IPS DF 6.9 (cell line): ENCODE results near the gene TRIM67.

ENCODE experiments used
- DNase-seq: peaks from one replicate; pipeline ENCODE4 v3.0.0-alpha.2; 2013; ENCODE audit warnings: low read depth, low spot score
- H3K27ac ChIP-seq: one replicate; pipeline ENCODE4 v1.5.1; 2013; ENCODE audit warnings: low read length, control low read depth
- H3K27me3 ChIP-seq: 2 replicates; pipeline ENCODE4 v1.6.1; 2013; ENCODE audit warnings: mild to moderate bottlenecking, low read length; ENCODE audit not compliant: control insufficient read depth, insufficient read depth
- H3K36me3 ChIP-seq: 2 replicates; pipeline ENCODE4 v1.6.1; 2013; ENCODE audit warnings: low read length; ENCODE audit not compliant: control insufficient read depth, insufficient read depth
- H3K4me1 ChIP-seq: 2 replicates; pipeline ENCODE4 v1.6.1; 2013; ENCODE audit warnings: low read length; ENCODE audit not compliant: control insufficient read depth, insufficient read depth
- H3K4me3 ChIP-seq: 2 replicates; pipeline ENCODE4 v1.5.1; 2013; ENCODE audit warnings: mild to moderate bottlenecking, low read length
- H3K9me3 ChIP-seq: 2 replicates; pipeline ENCODE4 v1.6.1; 2013; ENCODE audit warnings: low read length, inconsistent platforms; ENCODE audit not compliant: control insufficient read depth, insufficient read depth
- WGBS: extraction: QIAGEN DNeasy Blood & Tissue Kit; methylation state at CpG from one replicate; pipeline ENCODE4 v1.1.7; 2013; ENCODE audit warnings: mixed read lengths, missing lambda C conversion rate; ENCODE audit not compliant: insufficient read length, insufficient coverage; 5-methylcytosine and 5-hydroxymethylcytosine counted together

Gene TRIM67

DNA sequence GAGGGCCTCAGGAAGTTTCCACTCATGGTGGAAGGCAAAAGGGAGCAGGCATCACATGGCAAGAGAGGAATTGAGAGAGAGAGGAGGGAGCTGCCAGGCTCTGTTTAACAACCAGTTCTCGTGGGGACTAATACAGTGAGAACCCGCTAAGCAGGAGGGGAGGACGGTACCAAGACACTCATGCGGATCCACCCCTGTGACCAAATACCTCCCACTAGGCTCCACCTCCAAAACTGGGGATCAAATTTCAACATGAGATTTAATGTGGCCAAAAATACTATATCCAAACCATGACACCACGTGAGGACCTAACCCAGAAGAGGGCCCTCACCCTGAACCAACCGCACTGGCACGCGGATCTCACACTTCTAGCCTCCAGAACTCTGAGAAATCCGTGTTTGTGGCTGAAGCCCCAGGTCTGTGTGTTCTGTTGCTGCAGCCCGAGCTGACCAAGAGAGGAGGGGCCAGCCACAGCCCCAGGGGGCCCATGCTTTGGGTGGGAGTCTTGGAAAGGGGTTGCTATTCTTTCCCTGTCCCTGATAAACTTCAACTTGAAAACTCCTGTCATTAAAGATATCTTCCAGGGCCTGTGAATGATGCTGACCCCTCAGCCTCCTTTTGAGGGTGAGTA, 32.0 kb downstream of the TRIM67 start:
- no peak overlapping the region for H3K27ac ChIP-seq
- no peak overlapping the region for H3K4me3 ChIP-seq
- DNase-seq = no peak
- no peaks in the 10 kb centered on the region for H3K36me3 ChIP-seq
- H3K9me3 ChIP-seq = no peaks in the 10 kb centered on the region
- no CpG with 5 or more reads among the region's 10 CpGs for WGBS
- H3K27me3 ChIP-seq = no peaks in the 10 kb centered on the region
- H3K4me1 ChIP-seq = 0 out of 2 replicates have a peak, but pooled peaks cover 2% of the 10 kb centered on the region

DNA sequence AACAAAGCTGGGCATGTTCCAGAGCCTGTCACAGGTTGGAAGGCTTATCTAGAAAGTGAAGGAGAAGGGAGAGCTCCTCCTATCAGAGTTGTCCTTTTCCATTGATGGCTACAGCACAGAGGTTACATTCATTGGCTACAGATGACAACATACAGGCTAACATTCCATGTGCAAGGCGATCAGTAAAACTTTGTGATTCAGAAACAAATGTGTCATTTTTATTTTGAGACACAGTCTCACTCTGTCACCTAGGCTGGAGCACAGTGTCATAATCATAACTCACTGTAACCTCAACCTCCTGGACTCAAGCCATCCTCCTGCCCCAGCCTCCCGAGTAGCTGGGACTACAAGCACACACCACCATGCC, 32.6 kb downstream of the TRIM67 start:
- H3K27me3 ChIP-seq = no peaks in the 10 kb centered on the region; the same call in 1 of the 2 replicates
- no CpG with 5 or more reads among the region's 2 CpGs for WGBS
- DNase-seq = no peak

DNA sequence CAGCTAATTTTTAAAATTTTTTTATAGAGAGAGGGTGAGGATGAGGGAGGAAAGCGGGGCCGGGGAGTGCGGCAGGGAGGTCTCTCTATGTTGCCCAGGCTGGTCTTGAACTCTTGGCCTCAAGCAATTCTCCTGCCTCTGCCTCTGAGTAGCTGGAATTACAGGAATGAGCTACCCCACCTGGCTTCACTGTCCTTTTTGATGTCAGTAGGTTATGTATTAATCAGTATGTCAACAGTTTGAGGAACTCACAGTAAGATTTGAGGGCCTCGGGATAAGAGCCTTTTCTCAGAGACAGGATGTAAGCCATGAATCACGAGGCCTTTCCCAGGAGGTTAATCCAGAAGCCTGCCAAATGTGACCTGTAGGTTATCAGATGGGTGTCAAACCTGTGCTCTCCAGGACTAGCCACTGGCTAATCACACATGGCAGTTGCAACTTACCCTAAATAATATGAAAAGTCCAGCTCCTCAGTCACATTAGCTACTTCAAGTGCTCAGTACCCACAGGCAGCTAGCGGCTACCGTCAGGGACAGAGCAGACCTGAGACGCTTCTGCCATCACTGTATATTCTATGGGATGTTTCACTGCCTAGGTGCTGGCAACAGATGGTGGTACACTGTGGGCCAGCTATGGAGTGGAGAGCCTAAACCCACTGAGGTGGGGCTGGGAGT, 33.1 kb downstream of the TRIM67 start:
- Histone ChIP-seq H3K4me1 (0 out of 2 replicates have a peak, but pooled peaks cover 2% of the 10 kb centered on the region), H3K36me3 (no peaks in the 10 kb centered on the region), H3K27ac (no peak overlapping the region), H3K27me3 (no peaks in the 10 kb centered on the region; the same call in 1 of the 2 replicates), H3K4me3 (no peak overlapping the region), H3K9me3 (no peaks in the 10 kb centered on the region)
- WGBS = no CpG with 5 or more reads among the region's 8 CpGs
- no peak for DNase-seq

More for the DNA sequence above, 32.6 kb downstream of the TRIM67 start:
- Histone ChIP-seq H3K27ac (no peak overlapping the region), H3K4me1 (0 out of 2 replicates have a peak, but pooled peaks cover 2% of the 10 kb centered on the region), H3K36me3 (no peaks in the 10 kb centered on the region), H3K4me3 (no peak overlapping the region), H3K9me3 (no peaks in the 10 kb centered on the region)

DNA sequence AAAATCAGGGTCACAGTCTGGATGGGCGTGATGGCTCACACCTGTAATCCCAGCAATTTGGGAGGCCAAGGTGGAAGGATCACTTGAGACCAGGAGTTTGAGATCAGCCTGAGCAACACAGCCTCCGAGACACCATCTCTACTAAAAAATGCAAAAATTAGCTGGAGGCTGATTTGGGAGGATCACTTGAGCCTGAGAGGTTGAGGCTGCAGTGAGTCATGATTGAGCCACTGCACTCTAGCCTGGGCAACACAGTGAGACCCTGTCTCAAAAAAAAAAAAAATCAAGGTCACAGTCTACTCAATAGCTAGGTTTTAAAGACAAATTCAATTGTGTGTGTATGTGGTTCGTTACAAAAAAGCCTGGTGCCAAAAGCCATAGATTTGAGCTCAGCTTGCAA, 34.4 kb downstream of the TRIM67 start:
- H3K36me3 ChIP-seq = no peaks in the 10 kb centered on the region
- no peak overlapping the region for H3K27ac ChIP-seq
- no CpG with 5 or more reads among the region's 3 CpGs for WGBS
- H3K9me3 ChIP-seq = no peaks in the 10 kb centered on the region
- H3K4me3 ChIP-seq = no peak overlapping the region
- H3K4me1 ChIP-seq = 0 out of 2 replicates have a peak, but pooled peaks cover 2% of the 10 kb centered on the region
- H3K27me3 ChIP-seq = no peaks in the 10 kb centered on the region; the same call in 1 of the 2 replicates
- no peak for DNase-seq

DNA sequence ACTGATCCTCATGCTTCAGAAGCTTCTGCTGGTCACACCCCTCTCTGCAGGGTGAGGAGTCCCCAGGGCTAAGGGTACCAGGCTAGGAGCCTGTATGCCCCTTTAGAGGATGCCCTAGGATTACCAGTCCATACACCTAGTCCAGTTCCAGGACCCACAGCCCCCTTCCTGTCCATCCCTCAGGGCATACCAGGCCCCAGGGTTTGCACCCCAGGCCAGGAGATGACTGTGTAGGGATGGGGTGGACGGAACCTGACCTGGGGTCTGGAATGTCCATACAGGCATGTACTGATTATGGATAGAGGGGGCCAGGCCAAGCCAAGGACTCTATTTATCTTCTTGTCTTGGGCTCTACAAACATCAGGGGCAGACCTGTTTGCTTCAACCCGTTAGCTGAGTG, 34.9 kb downstream of the TRIM67 start:
- no peaks in the 10 kb centered on the region; the same call in 1 of the 2 replicates for H3K27me3 ChIP-seq
- DNase-seq = no peak
- no peak overlapping the region for H3K27ac ChIP-seq
- no peaks in the 10 kb centered on the region for H3K36me3 ChIP-seq
- 0 out of 2 replicates have a peak, but pooled peaks cover 2% of the 10 kb centered on the region for H3K4me1 ChIP-seq
- WGBS = no CpG with 5 or more reads among the region's 2 CpGs
- no peaks in the 10 kb centered on the region for H3K9me3 ChIP-seq
- H3K4me3 ChIP-seq = no peak overlapping the region

DNA sequence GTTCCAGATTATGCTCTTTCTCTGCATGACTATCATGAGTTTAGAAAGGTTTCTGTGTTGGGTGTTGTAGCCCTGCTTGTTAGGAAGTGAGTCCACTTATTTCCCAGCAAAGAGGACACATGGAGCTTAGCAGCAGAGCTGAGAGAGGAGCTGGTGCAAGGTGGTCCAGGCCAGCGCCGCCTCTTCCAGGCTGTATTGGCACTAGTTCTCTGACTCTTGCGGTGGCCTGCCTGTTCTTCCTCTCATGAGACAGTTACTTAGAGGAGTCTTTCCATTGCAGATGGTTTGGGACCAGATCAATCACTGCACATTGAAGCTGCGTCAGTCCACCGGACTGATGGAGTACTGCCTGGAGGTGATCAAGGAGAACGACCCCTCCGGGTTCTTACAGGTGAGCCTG, 38.0 kb downstream of the TRIM67 start:
- DNase-seq = no peak
- Histone ChIP-seq H3K27me3 (no peaks in the 10 kb centered on the region; the same call in 1 of the 2 replicates), H3K4me1 (no peaks in the 10 kb centered on the region), H3K9me3 (no peaks in the 10 kb centered on the region), H3K4me3 (no peak overlapping the region), H3K36me3 (no peaks in the 10 kb centered on the region; the same call in 1 of the 2 replicates), H3K27ac (no peak overlapping the region)
- no CpG with 5 or more reads among the region's 7 CpGs for WGBS

DNA sequence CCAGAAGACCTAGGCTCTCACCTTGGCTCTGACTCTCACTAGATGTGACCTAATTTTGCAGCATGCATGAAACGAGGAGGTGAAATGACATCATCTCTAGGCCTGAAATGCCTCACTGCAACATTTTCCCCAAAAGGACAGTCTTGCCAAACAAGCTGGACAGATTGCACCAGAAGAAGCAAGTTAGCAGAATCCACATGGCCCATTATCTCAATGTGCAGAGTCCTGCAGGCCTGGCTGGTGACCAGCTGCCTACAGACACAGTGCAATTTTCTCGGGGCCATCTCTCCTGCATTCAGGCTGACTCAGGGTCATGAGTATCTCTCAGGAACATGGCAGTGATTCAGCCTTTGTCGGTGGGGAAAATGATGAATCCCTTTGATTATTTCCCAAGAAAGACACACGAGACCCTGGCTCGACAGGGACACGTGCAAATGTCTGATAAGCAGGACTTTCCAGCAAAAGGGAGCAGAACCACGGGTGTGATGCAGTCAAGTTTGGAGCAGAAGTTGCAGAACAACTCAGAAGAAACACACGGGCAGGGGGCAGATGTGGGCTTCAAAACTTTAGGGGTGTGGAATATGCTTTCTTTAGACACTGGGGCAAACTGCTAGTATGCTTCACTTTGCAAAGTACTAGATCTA, 38.7 kb downstream of the TRIM67 start:
- WGBS = no CpG with 5 or more reads among the region's 8 CpGs
- Histone ChIP-seq H3K36me3 (no peaks in the 10 kb centered on the region; the same call in 1 of the 2 replicates), H3K9me3 (no peaks in the 10 kb centered on the region), H3K27ac (no peak overlapping the region), H3K4me3 (no peak overlapping the region), H3K27me3 (no peaks in the 10 kb centered on the region; the same call in 1 of the 2 replicates), H3K4me1 (no peaks in the 10 kb centered on the region)
- no peak for DNase-seq

DNA sequence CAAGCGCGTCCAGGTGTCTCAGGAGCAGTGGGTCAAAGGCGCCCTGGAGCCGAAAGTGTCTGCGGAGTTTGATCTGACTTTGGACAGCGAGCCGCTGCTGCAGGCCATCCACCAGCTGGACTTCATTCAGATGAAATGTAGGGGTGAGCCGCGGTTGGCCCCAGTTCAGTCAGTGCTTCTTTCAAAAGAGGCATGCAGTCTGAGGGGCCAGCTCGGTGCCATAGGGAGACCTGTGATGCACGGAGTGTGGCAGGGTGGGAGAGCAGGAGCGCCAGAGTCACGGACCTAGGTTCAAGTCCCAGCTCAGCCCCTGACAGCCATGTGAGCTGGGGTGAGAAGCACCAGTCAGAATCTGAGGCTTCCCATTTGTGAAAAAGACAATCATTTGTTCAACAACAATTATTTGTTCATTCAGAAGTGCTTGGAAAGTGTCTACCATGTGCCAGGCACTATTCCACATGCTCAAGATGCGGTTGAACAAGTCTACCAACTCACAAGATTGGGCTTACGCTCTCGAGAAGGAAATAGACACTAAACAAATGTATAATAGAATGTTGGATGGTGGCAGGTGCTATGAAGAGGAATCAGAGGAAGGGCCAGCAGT, 39.6 kb downstream of the TRIM67 start:
- H3K9me3 ChIP-seq = no peaks in the 10 kb centered on the region
- no CpG with 5 or more reads among the region's 16 CpGs for WGBS
- H3K4me3 ChIP-seq = no peak overlapping the region
- no peaks in the 10 kb centered on the region; the same call in 1 of the 2 replicates for H3K36me3 ChIP-seq
- H3K27me3 ChIP-seq = no peaks in the 10 kb centered on the region; the same call in 1 of the 2 replicates
- H3K27ac ChIP-seq = no peak overlapping the region
- no peaks in the 10 kb centered on the region for H3K4me1 ChIP-seq
- no peak for DNase-seq

DNA sequence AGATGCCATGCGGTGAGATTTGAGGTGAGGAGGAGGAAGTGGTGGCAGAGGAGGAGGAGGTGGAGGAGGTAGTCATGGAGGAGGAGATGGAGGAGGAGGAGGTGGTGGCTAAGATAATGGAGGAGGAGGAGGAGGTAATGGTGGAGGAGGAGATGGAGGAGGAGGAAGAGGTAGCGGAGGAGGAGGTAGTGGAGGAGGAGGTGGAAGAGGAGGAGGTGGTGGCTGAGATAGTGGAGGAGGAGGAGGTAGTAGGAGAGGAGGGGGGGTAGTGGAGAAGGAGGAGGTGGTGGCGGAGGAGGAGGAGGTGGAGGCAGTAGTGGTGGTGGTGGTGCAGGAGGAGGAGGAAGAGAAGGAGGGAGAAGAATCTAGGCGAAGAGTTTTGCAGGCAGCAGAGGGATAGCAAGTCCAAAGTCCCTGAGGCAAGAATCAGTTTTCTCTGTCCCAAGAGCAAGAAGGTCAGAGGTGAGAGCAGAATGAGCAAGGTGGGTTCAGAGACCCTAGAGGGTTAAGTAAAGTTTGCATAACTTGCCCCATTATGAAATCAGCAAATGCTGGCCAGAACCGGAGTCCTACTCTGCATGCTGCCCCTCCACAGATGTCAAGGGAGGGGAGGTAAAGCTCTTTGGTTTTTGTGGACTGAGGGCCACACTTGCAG, 40.2 kb downstream of the TRIM67 start:
- Histone ChIP-seq H3K36me3 (no peaks in the 10 kb centered on the region; the same call in 1 of the 2 replicates), H3K9me3 (no peaks in the 10 kb centered on the region), H3K4me3 (no peak overlapping the region), H3K27ac (no peak overlapping the region), H3K4me1 (no peaks in the 10 kb centered on the region), H3K27me3 (no peaks in the 10 kb centered on the region; the same call in 1 of the 2 replicates)
- no peak for DNase-seq
- WGBS = 100% methylated on average over 1 of the region's 5 CpGs
